ENCODE results near the gene SLC6A3.

GRCh38 chr5:1392801-1393565, 52.3 kb downstream of the SLC6A3 start:
- TF ChIP-seq CTCF (IDR thresholded peaks at IDR 0.05) = no peak
- no peak for TF ChIP-seq POLR2A (IDR thresholded peaks at IDR 0.05)
- no peak for TF ChIP-seq POLR2AphosphoS5 (IDR thresholded peaks at IDR 0.05)
